ENCODE measurements around the gene XRN1. TPM values are rescaled to one million over a fixed set of nuclear protein-coding genes. Genes with fewer than 3 reads are reported as not detected.
"Not testable (repeated sequence)": the region's sequence is repeated elsewhere in the genome, so short reads cannot be mapped to it uniquely, and the experiment has no call there.

XRN1 gene
- total and polyA plus RNA-seq, 2 donors (not counting 1 experiment from before 2014, with no cell fraction given) = 6.3 to 91.8 TPM

DNA sequence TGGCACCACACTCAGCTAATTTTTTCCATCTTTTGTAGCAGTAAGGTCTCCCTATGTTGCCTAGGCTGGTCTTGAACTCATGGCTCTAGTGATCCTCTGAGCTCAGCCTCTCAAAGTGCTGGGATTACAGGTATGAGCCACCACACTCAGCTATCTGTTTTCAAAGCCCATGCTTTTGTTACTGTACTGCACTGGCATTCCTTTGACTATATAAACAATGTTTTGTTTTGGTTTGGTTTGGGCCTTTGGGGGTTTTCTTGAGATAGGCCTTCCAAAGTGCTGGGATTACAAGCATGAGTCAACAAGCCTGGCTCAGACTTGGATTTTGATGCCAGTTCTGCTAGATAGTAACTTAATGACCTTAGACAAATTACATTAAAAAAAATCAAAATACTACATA, 132.8 kb downstream of the XRN1 start:
- H3K9ac ChIP-seq (ENCODE audit: low read length) = no peak overlapping the region
- no peak overlapping the region for H3K4me3 ChIP-seq (ENCODE audit: control extremely low read depth in 1 of 5, extremely low read depth in 1 of 5, insufficient read depth in 1 of 5, low read depth in 2 of 5, low read length in 4 of 5)
- H3K4me1 ChIP-seq (ENCODE audit: control insufficient read depth in 2 of 2, insufficient read depth in 2 of 2, low read length in 2 of 2) = no peaks in the 10 kb centered on the region
- intact Hi-C loops (cut with micrococcal nuclease) = no loop called here
- peaks cover 0 to 38% of the 10 kb centered on the region in 2 experiments for H3K36me3 ChIP-seq (replicated peaks in 1 of 2; ENCODE audit: control extremely low read depth in 1 of 2, control insufficient read depth in 1 of 2, extremely low read depth in 1 of 2, insufficient read depth in 2 of 2, low read length in 1 of 2)
- H3K9me3 ChIP-seq (ENCODE audit: control extremely low read depth in 1 of 3, control insufficient read depth in 2 of 3, insufficient read depth in 1 of 3, low read length in 2 of 3) = no peaks in the 10 kb centered on the region
- Mint-ChIP-seq H3K27me3 (no peaks in the 10 kb centered on the region), H3K4me3 (no peak overlapping the region), H3K9me3 (ENCODE audit: insufficient read depth) (no peaks in the 10 kb centered on the region), H3K4me1 (no peaks in the 10 kb centered on the region), H3K27ac (no peak overlapping the region)
- no peaks in the 10 kb centered on the region for H3K27me3 ChIP-seq (replicated peaks in 1 of 4; ENCODE audit: control extremely low read depth in 1 of 4, control insufficient read depth in 3 of 4, insufficient read depth in 4 of 4, low read length in 3 of 4)
- no peak overlapping the region for H3K27ac ChIP-seq (ENCODE audit: low read length in 2 of 2)
- ATAC-seq (ENCODE audit: low read depth) (no peak), DNase-seq (no peak)
- TF ChIP-seq CTCF (IDR thresholded peaks at IDR 0.05) (no peak), EZH2 (IDR thresholded peaks at IDR 0.05; ENCODE audit: borderline replicate concordance, insufficient read depth, low read depth, low read length, poor library complexity, severe bottlenecking) (no peak)
- no peak overlapping the region for H2AFZ ChIP-seq (ENCODE audit: insufficient read depth, low read depth, low read length, poor library complexity, severe bottlenecking)
- ChIA-PET CTCF (no interaction called here), POLR2A (no interaction called here)
- no peak overlapping the region for H3K4me2 ChIP-seq (replicated peaks; ENCODE audit: low read depth, low read length, poor library complexity, severe bottlenecking)
- H3K79me2 ChIP-seq (ENCODE audit: control insufficient read depth, insufficient read depth, low read length) = no peaks in the 10 kb centered on the region
- no peaks in the 10 kb centered on the region for H4K20me1 ChIP-seq (ENCODE audit: control insufficient read depth, insufficient read depth, low read length, poor library complexity, severe bottlenecking)

DNA sequence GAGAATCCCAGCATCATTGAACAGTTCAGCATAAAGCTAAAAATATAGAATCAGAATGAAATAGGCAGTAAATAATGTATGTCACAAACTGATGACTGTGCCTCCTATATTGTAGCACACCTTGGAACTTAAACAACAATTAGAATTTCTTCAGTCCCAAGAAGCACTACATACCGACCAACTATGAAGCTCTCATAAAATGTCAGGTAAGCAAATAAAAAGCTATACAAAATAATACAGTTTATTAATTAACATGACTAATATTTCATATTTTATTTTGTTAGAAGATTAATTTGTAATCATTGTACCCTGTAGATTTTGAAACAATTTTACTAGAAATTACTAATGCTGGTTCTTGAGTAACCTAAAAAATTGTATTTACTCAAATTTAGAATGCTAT, 137.4 kb downstream of the XRN1 start:
- intact Hi-C loops (cut with micrococcal nuclease) = no loop called here

GRCh38 chr3:142302847-142303246, 145.0 kb downstream of the XRN1 start:
- POLR2A ChIA-PET; H3K79me2 ChIP-seq (ENCODE audit: control insufficient read depth, insufficient read depth, low read length); H2AFZ ChIP-seq (ENCODE audit: insufficient read depth, low read depth, low read length, poor library complexity, severe bottlenecking); H3K27me3 Mint-ChIP-seq; H3K9ac ChIP-seq (ENCODE audit: low read length); H3K4me3 ChIP-seq (ENCODE audit: control extremely low read depth in 1 of 5, extremely low read depth in 1 of 5, insufficient read depth in 1 of 5, low read depth in 2 of 5, low read length in 4 of 5); H3K27ac ChIP-seq (ENCODE audit: low read length in 2 of 2); H3K4me1 ChIP-seq (ENCODE audit: control insufficient read depth in 2 of 2, insufficient read depth in 2 of 2, low read length in 2 of 2); intact Hi-C loops (cut with micrococcal nuclease); H4K20me1 ChIP-seq (ENCODE audit: control insufficient read depth, insufficient read depth, low read length, poor library complexity, severe bottlenecking); CTCF ChIA-PET; H3K4me1 Mint-ChIP-seq; H3K4me3 Mint-ChIP-seq; H3K27me3 ChIP-seq (replicated peaks in 1 of 4; ENCODE audit: control extremely low read depth in 1 of 4, control insufficient read depth in 3 of 4, insufficient read depth in 4 of 4, low read length in 3 of 4); ATAC-seq (ENCODE audit: low read depth); DNase-seq; H3K4me2 ChIP-seq (replicated peaks; ENCODE audit: low read depth, low read length, poor library complexity, severe bottlenecking); H3K27ac Mint-ChIP-seq: not testable (repeated sequence)
- Histone ChIP-seq H3K36me3 (replicated peaks in 1 of 2; ENCODE audit: control extremely low read depth in 1 of 2, control insufficient read depth in 1 of 2, extremely low read depth in 1 of 2, insufficient read depth in 2 of 2, low read length in 1 of 2) (peaks cover 0 to 12% of the 10 kb centered on the region in 2 experiments), H3K9me3 (ENCODE audit: control extremely low read depth in 1 of 3, control insufficient read depth in 2 of 3, insufficient read depth in 1 of 3, low read length in 2 of 3) (peaks cover 0 to 11% (median 5%) of the 10 kb centered on the region in 3 donors)
- no CpG with 5 or more reads among the region's 3 CpGs for WGBS (ENCODE audit: insufficient coverage)
- H3K9me3 Mint-ChIP-seq (ENCODE audit: insufficient read depth) = peaks cover 13% of the 10 kb centered on the region

More for the DNA sequence above, 137.4 kb downstream of the XRN1 start:
- Histone ChIP-seq H3K9ac (ENCODE audit: low read length) (no peak overlapping the region), H2AFZ (ENCODE audit: insufficient read depth, low read depth, low read length, poor library complexity, severe bottlenecking) (no peak overlapping the region), H3K9me3 (ENCODE audit: control extremely low read depth in 1 of 3, control insufficient read depth in 2 of 3, insufficient read depth in 1 of 3, low read length in 2 of 3) (no peaks in the 10 kb centered on the region), H3K4me3 (ENCODE audit: control extremely low read depth in 1 of 5, extremely low read depth in 1 of 5, insufficient read depth in 1 of 5, low read depth in 2 of 5, low read length in 4 of 5) (no peak overlapping the region), H3K27ac (ENCODE audit: low read length in 2 of 2) (no peak overlapping the region), H3K79me2 (ENCODE audit: control insufficient read depth, insufficient read depth, low read length) (no peaks in the 10 kb centered on the region), H3K4me2 (replicated peaks; ENCODE audit: low read depth, low read length, poor library complexity, severe bottlenecking) (no peak overlapping the region), H3K36me3 (replicated peaks in 1 of 2; ENCODE audit: control extremely low read depth in 1 of 2, control insufficient read depth in 1 of 2, extremely low read depth in 1 of 2, insufficient read depth in 2 of 2, low read length in 1 of 2) (peaks cover 6 to 45% of the 10 kb centered on the region in 2 experiments), H3K4me1 (ENCODE audit: control insufficient read depth in 2 of 2, insufficient read depth in 2 of 2, low read length in 2 of 2) (no peaks in the 10 kb centered on the region), H4K20me1 (ENCODE audit: control insufficient read depth, insufficient read depth, low read length, poor library complexity, severe bottlenecking) (no peaks in the 10 kb centered on the region), H3K27me3 (replicated peaks in 1 of 4; ENCODE audit: control extremely low read depth in 1 of 4, control insufficient read depth in 3 of 4, insufficient read depth in 4 of 4, low read length in 3 of 4) (no peaks in the 10 kb centered on the region)
- Mint-ChIP-seq H3K27ac (no peak overlapping the region), H3K4me3 (no peak overlapping the region), H3K9me3 (ENCODE audit: insufficient read depth) (no peaks in the 10 kb centered on the region), H3K4me1 (no peaks in the 10 kb centered on the region), H3K27me3 (no peaks in the 10 kb centered on the region)
- no CpG with 5 or more reads among the region's 1 CpG for WGBS (ENCODE audit: insufficient coverage)
- POLR2A ChIA-PET = no interaction called here
- CTCF ChIA-PET = no interaction called here
- ATAC-seq (ENCODE audit: low read depth) = no peak
- no peak for DNase-seq
- TF ChIP-seq EZH2 (IDR thresholded peaks at IDR 0.05; ENCODE audit: borderline replicate concordance, insufficient read depth, low read depth, low read length, poor library complexity, severe bottlenecking) = no peak
- no peak for TF ChIP-seq CTCF (IDR thresholded peaks at IDR 0.05)
